Heart right ventricle (tissue), 16 donors: Measurements from ENCODE around the gene JADE1. TPM values are rescaled to one million over a fixed set of nuclear protein-coding genes. Genes with fewer than 3 reads are reported as not detected.

Experiments
- ATAC-seq, 8 donors: fragments of 200-7000 bp; cut with Tn5 transposase; one replicate each; pipeline ENCODE4 v1.9.1; 2020; ENCODE audit warnings: mild to moderate bottlenecking in 8 of 8, moderate library complexity in 8 of 8, moderate number of reproducible peaks in 1 of 8
- DNase-seq, 2 donors: peaks; one replicate each; pipeline ENCODE4 v3.0.0-alpha.2; 2020
- H3K27ac ChIP-seq, 10 donors: fragments of 200-600 bp; sonication (generic) in 2 of 10; one replicate each; pipeline versions ENCODE4 v1.5.0 to v1.8.0; 2020 to 2022; ENCODE audit warnings: mild to moderate bottlenecking in 3 of 10
- H3K27me3 ChIP-seq, 7 donors: fragments of 200-600 bp; one replicate each; pipeline ENCODE4 v1.8.0; 2021 to 2022; ENCODE audit warnings: mild to moderate bottlenecking in 2 of 7
- H3K36me3 ChIP-seq, 9 donors: fragments of 200-600 bp; sonication (generic) in 1 of 9; one replicate each; pipeline versions ENCODE4 v1.5.0 to v1.8.0; 2020 to 2022; ENCODE audit warnings: mild to moderate bottlenecking in 2 of 9
- H3K4me1 ChIP-seq, 9 donors: fragments of 200-600 bp; sonication (generic) in 1 of 9; one replicate each; pipeline versions ENCODE4 v1.5.0 to v1.8.0; 2020 to 2022; ENCODE audit warnings: mild to moderate bottlenecking in 4 of 9
- H3K4me3 ChIP-seq, 10 donors: fragments of 200-600 bp; sonication (generic) in 2 of 10; one replicate each; pipeline versions ENCODE4 v1.5.0 to v1.8.0; 2020 to 2022; ENCODE audit warnings: mild to moderate bottlenecking in 7 of 10, moderate library complexity in 2 of 10
- H3K9me3 ChIP-seq, 11 donors: fragments of 200-600 bp in 10 of 11; sonication (generic) in 2 of 11; one replicate each; pipeline versions ENCODE4 v1.5.0 to v1.8.0; 2013 to 2022; ENCODE audit warnings: mild to moderate bottlenecking in 2 of 11, control low read depth in 1 of 11, moderate library complexity in 1 of 11
- CTCF ChIP-seq, 9 donors: fragments of 200-600 bp; sonication (generic) in 2 of 9; IDR thresholded peaks; one replicate each; pipeline versions ENCODE4 v1.5.0 to v1.8.0; 2021 to 2022; ENCODE audit warnings: antibody characterized with exemption in 9 of 9, mild to moderate bottlenecking in 5 of 9, moderate library complexity in 1 of 9
- WGBS, 2 donors: extraction: QIAGEN DNeasy Blood & Tissue Kit; methylation state at CpG; one replicate each; pipeline ENCODE4 v1.1.7; 2013; ENCODE audit warnings: inconsistent platforms in 1 of 2; 5-methylcytosine and 5-hydroxymethylcytosine counted together
- intact Hi-C, 10 donors: fragments of 100-400 bp; cut with DNase I; formaldehyde crosslinking; loops; one replicate each; pipeline versions ENCODE4 v1.11.1 to v1.14.2; 2022
- polyA plus RNA-seq, 2 donors: library from polyadenylated mRNA; stranded (reverse); fragments of 200-250 nt; gene quantifications; one replicate each; pipeline ENCODE4 v1.2.3, GENCODE V29; 2013
- total RNA-seq, 10 donors: library from RNA; stranded (reverse); fragmentation: NEBNext Ultra II Directional in 3 of 10; extraction: Animal tissue kit (Norgen Biotek cat#: 25700) in 3 of 10; gene quantifications; one replicate each; pipeline versions ENCODE4 v1.2.1 to v1.2.4, GENCODE V29; 2021 to 2023
- donor health status: Arrhythmogenic right ventricular cardiomyopathy.
- donor health status: ischemic (EF 13 %, LVEDD 7.1; RV severe dilation, severe dysfunction).
- donor health status: healthy with polysubstance abuse.
- donor health status: DM: no; HTN: yes; CAD: no.
- donor health status: DM: no; HTN: no; CAD: no.
- donor health status: ischemic (EF 25% LVEDD 6.9; RV normal size, moderate dysfunction).
- donor health status: ischemic (EF 25% LVEDD 5.7; RV mildly dilated, moderate dysfunction).
- donor health status: healthy.
- donor health status: DM: yes; HTN: yes; CAD: no.
- donor health status: Ischemic cardiomyopathy.
- donor health status: ischemic (EF 35%, LVEDD 5.7; RV mildly dilated, moderate dysfunction).
- donor health status: nonischemic (EF 11% LVEDD 7.7; RV severe dilation, severe dysfunction).
- donor health status: DM: yes; HTN: yes; CAD: no.
- donor health status: PGD.
- donor health status: ischemic (EF 29% LVEDD 5.4; RV normal size, mild dysfunction).
- donor health status: nonischemic (EF 23%, LVEDD 6.1; RV moderate dilation, normal function).

The JADE1 gene
- total and polyA plus RNA-seq, 12 donors = 12.1 to 32.3 (median 23.5) TPM

GRCh38 chr4:128770807-128771206 lies 38.7 kb upstream of the JADE1 start:
- Histone ChIP-seq H3K36me3 (no peaks in the 10 kb centered on the region), H3K4me3 (no peak overlapping the region), H3K9me3 (no peaks in the 10 kb centered on the region), H3K4me1 (peaks cover 0 to 3% (median 0%) of the 10 kb centered on the region in 9 donors), H3K27me3 (no peaks in the 10 kb centered on the region), H3K27ac (no peak overlapping the region)
- intact Hi-C loops = no loop called here
- no peak for TF ChIP-seq CTCF (IDR thresholded peaks at IDR 0.05)
- 75 to 86% methylated on average over 3 of the region's 3 CpGs for WGBS, 2 donors
- DNase-seq (no peak), ATAC-seq (no peak)

- intact Hi-C loops = no loop called here
- no peak for TF ChIP-seq CTCF (IDR thresholded peaks at IDR 0.05)
- ATAC-seq (no peak), DNase-seq (no peak)
- no peaks in the 10 kb centered on the region for H3K36me3 ChIP-seq
- H3K27ac ChIP-seq = no peak overlapping the region
- WGBS, 2 donors = 86 to 88% methylated on average over 2 of the region's 2 CpGs
- no peaks in the 10 kb centered on the region for H3K9me3 ChIP-seq
- H3K4me3 ChIP-seq = no peak overlapping the region
- no peaks in the 10 kb centered on the region for H3K27me3 ChIP-seq
- peaks cover 0 to 5% (median 0%) of the 10 kb centered on the region in 9 donors for H3K4me1 ChIP-seq
These were observed 34.0 kb upstream of the JADE1 start for GRCh38 chr4:128775477-128775876.

- Histone ChIP-seq H3K27ac (no peak overlapping the region), H3K9me3 (no peaks in the 10 kb centered on the region), H3K4me1 (peaks cover 0 to 5% (median 0%) of the 10 kb centered on the region in 9 donors), H3K36me3 (no peaks in the 10 kb centered on the region), H3K4me3 (no peak overlapping the region), H3K27me3 (no peaks in the 10 kb centered on the region)
- intact Hi-C loops = no loop called here
- no peak for DNase-seq
- WGBS, 2 donors = 78 to 79% methylated on average over 3 of the region's 3 CpGs
- TF ChIP-seq CTCF (IDR thresholded peaks at IDR 0.05) = no peak
- ATAC-seq = no peak
These were observed 33.6 kb upstream of the JADE1 start for GRCh38 chr4:128775916-128776315.

GRCh38 chr4:128776794-128777216 lies 32.7 kb upstream of the JADE1 start:
- DNase-seq (peak in 1 of 2 donors; percentile 76), ATAC-seq (peak in 4 of 8 donors; percentile 46 to 97 (median 78))
- intact Hi-C loops = no loop called here
- no peaks in the 10 kb centered on the region for H3K9me3 ChIP-seq
- no peak overlapping the region for H3K27ac ChIP-seq
- peaks cover 0 to 5% (median 0%) of the 10 kb centered on the region in 9 donors for H3K4me1 ChIP-seq
- no peaks in the 10 kb centered on the region for H3K27me3 ChIP-seq
- no peak for TF ChIP-seq CTCF (IDR thresholded peaks at IDR 0.05)
- H3K4me3 ChIP-seq = no peak overlapping the region
- no peaks in the 10 kb centered on the region for H3K36me3 ChIP-seq
- 23 to 35% methylated on average over 3 of the region's 3 CpGs for WGBS, 2 donors
